VCaP (cell line): ENCODE results near the gene MUSTN1.

Source experiments
- H3K27ac ChIP-seq: fragments of 450-650 bp; 2 replicates; pipeline ENCODE4 v1.5.1; 2017
- TF ChIP-seq, protein P1 (sequence below): fragments of 450-650 bp; conservative IDR thresholded peaks from 2 replicates; pipeline ENCODE4 v1.5.1; 2017; ENCODE audit warnings: mild to moderate bottlenecking, moderate library complexity

MUSTN1 gene

DNA sequence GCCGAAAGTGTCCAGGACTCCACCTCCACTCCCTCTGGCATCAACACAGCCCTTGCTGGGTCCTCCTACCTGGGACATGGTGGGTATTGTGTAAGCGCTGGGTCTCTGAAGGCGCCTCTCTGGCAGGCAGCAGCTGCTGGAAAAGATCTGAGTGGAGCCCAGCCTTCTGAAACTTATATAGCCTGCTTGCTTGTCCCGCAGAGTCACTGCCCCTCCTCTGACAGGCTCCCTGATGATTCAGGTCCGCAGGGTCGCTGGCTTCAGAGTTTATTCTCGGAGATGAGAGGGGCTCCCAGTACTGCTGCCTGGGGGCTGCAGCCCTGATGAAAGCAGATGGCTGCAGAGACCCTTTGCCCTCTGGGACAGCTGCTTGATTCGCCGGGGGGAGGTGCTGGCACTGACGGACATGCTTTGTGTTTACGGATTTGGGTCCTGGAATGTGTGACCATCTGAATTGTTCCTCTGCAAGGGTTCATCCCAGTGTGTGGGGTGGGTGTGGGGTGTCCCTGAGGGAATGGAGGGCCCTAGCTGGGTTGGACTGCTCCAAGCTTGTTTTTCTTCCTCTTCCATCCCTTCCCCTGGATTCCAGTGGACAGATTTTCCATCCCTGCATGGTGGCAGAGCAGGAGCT, at the start of gene MUSTN1:
TSS of gene MUSTN1 (minus strand) at position 149 of the 631 bp plus-strand sequence. CDS start at position 78, 71 bp downstream.
- TF ChIP-seq, protein P1, sequence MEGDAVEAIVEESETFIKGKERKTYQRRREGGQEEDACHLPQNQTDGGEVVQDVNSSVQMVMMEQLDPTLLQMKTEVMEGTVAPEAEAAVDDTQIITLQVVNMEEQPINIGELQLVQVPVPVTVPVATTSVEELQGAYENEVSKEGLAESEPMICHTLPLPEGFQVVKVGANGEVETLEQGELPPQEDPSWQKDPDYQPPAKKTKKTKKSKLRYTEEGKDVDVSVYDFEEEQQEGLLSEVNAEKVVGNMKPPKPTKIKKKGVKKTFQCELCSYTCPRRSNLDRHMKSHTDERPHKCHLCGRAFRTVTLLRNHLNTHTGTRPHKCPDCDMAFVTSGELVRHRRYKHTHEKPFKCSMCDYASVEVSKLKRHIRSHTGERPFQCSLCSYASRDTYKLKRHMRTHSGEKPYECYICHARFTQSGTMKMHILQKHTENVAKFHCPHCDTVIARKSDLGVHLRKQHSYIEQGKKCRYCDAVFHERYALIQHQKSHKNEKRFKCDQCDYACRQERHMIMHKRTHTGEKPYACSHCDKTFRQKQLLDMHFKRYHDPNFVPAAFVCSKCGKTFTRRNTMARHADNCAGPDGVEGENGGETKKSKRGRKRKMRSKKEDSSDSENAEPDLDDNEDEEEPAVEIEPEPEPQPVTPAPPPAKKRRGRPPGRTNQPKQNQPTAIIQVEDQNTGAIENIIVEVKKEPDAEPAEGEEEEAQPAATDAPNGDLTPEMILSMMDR = no peak
- H3K27ac ChIP-seq = no peak within 1 kb of the TSS

DNA sequence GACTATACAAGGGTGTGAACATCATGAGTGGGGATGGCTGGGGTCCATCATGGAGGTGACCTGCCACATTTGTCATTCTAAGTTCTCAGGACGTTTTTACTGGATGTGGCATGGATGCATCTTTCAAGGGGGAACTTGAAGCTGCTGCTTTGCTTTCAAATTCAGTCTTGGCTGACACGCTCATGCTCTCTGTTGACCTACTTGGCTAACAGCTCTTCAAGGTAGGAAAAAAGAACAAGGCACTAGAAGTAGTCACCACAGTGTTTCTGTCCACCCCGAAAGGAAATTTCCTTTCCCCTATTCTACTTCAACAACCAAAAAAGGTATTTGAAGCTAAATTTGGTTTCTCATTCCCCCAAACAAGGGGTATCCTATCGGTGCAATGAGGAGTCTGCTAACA, 47.6 kb upstream of the MUSTN1 start:
- H3K27ac ChIP-seq = no peak overlapping the region
- TF ChIP-seq, protein P1 = no peak

DNA sequence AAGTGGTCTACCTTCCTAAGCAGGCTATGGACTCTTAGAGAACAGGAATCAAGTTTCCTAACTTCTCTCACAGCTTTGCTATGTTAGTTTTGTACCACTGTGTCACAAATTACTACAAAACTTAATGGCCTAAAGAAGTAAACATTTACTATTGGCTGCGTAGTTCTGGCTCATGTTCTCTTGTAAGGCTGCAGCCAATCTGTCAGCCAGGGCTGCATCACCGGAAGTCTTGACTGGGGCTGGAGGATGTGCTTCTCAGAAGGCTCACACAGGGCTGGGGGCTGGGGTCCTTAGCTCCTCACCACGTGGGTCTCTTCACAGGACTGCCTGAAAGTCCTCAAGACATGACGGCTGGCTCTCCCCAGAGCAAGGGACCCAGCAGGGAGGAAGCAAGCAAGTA, 47.1 kb upstream of the MUSTN1 start:
- no peak overlapping the region for H3K27ac ChIP-seq
- TF ChIP-seq, protein P1 = no peak

DNA sequence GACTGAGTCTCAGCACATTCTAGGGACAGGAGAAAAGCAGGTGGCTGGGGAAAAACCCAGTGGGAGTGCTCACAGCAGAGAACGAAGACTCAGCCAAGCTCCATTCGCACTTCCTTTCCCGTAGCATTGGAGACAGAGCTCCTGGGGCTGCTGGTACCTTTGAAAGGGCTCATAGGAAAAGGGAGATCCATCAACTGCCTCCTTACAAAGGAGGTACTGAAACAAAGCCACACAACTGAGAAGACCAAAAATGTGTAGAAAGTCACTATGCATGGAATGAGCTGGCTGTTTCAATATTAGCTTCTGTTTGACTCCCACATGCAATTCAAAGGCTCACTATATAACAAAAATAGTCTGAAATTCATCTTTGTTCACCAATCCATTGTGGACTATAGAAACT, 45.7 kb upstream of the MUSTN1 start:
- TF ChIP-seq, protein P1 = no peak
- no peak overlapping the region for H3K27ac ChIP-seq

DNA sequence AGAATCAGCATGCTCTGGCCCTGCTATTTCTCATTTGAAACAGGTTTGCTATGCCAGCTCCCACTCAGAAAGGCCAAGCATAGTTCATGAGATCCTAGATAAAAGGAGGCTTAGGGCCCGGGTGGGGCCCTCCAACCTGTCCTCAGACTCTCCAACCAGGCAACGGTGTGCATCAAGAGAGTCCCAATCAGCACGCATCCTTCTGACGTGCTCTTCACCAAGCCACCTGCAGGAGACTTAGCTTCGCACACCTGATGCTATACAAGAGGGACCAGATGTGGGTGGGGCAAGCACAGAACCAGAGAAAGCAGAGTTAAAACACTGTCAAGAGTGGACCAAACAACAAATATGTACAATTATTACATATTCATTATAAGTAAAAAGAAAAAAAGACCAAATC, 45.2 kb upstream of the MUSTN1 start:
- TF ChIP-seq, protein P1 = no peak
- H3K27ac ChIP-seq = no peak overlapping the region

DNA sequence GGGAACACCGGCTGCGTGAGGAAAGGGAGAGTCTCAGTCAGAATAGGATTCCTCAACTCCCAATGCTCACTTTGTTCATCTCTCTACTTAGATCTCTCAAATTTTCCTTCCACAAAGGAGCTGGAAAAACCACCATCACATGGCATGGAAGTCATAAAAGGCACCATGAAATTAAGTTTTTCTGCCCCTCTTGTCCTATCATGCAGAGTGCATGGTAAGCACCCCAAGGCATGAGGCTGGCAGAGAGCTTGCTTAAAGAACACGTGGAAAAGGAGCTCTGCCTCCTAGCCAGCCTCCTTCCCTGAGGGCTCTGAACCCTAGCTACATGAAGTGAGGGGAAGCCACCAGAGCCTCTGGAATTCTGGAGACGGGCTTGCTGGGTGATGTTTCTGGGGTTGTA, 44.8 kb upstream of the MUSTN1 start:
- no peak overlapping the region for H3K27ac ChIP-seq
- TF ChIP-seq, protein P1 = no peak

DNA sequence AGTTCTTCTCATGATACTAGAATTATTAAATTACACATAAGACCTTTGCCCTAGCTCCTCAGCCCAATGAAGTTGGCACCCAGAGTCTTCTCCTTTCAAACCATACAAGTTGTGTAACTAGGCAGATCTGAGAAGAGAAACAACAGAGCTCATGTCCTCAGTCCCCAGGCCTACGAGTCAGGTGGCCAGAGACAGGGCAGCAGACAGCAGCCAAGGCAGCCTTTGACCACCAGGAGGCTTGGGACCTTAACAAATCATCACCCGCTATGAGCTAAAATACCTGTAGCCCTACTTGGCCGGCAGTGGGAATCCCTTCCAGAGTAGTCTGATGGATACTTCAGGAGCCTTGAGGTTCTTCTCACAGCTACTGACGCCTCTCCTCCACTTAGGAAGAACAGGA, 44.3 kb upstream of the MUSTN1 start:
- TF ChIP-seq, protein P1 = 0 out of 2 replicates have a peak, but pooled peaks have one; percentile 6
- no peak overlapping the region for H3K27ac ChIP-seq
